Measurements from ENCODE around the gene SGSH.
"Not testable (repeated sequence)": the region's sequence is repeated elsewhere in the genome, so short reads cannot be mapped to it uniquely, and the experiment has no call there.

Gene SGSH

DNA sequence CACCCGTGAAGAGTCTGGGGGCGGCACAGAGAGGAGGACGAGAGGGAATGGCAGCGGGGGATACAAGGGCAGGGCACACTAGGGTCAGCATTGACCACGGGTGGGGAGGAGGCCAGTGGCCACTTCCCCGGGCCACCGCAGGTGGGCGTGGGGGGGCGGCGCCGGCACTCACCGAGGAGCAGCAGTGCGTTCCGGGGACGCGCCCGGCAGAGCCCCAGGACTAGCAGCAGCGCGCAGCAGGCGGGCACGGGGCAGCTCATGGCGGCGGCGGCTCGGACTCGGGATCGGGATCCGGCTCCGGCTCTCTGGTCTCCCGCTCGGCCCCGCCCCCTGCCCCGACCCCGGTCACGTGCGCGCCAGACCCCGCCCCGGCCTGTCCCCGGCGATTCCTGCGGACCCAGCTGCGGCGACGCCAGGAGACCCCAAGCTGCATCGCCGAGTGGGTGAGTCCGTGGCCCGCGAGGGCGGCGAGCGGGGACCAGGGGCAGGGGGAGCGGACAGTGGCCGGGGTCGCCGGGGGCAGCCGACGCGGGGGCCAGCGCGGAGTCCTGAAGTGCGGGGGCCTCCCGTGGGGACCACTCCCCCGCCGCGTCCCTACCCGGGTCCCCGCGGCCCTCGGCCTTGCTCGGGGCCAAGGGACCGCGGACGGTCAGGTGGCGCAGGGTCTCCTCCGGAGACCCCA lies at the start of gene SGSH, which contains the start of gene SLC26A11:
Gene SGSH (minus strand): TSS at position 280 of the 682 bp plus-strand sequence. CDS start 20 bp downstream, at position 260.
Gene SLC26A11 (plus strand): TSS at position 374 of the 682 bp plus-strand sequence. CDS start 1,134 bp downstream, outside the sequence.
- DNase-seq: peak; percentile 31 to 46 (median 40)

DNA sequence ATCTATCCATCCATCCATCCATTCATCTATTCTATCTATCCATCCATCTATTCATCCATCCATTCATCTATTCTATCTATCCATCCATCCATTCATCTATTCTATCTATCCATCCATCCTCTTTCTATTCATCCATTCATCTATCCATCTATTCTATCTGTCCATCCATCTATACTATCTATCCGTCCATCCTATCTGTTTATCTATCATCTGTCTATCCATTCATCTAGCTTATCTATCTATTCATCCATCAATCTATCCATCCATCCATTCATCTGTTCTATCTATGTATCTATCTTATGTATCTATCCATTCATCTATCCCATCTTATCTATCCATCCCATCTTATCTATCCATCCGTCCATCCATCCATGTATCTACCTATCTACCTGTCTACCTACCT lies 49.3 kb upstream of the SGSH start:
- no peak for DNase-seq

- no peak for DNase-seq
These were observed 48.3 kb upstream of the SGSH start for GRCh38 chr17:80268427-80268826.

GRCh38 chr17:80267391-80267790 lies 47.3 kb upstream of the SGSH start:
- no peak for DNase-seq

GRCh38 chr17:80265205-80266068 lies 45.3 kb upstream of the SGSH start:
- DNase-seq: peak in 3 of 4 experiments; percentile 30 to 35 (median 30)

DNA sequence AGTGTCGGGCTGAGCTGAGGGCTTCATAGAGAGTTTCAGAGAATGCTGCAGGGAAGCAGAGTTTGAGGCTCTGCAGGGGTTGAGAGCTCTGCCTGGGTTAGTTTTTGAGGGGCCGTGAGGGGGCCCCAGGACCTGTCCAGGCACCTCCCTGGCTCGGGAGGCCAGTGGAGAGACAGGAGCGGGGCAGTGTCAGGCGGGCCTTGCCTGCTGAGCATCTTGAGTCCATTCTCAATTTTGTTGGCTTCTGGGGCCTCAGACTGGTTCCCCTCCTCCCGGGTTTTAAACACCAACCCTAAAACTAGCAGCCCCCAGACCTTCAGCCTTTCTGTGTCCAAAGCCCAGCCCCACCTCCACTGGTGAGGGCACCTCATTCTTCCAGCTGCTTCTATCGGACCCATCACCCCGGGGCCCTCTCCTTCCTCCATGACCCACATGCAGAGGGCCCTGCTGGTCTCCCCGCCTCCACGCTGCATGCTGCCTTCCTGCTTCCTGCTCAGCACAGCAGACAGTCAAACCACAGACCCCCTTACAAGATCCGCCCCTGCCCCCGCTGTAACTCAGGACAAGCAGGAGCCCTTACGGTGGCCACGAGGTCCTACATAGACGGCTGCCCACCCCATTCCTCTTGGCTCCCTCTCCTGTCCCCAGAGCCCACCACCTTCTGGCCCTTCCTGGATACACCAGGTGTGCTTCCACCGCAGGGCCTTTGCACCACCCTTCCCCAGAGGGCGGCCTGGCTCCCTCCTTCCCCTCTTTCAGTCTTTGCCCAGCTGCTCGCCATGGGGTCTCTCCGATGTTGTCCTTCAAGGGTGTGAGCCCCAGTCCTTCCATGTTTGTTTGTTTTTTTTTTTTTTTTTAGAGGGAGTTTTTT lies 44.3 kb upstream of the SGSH start:
- peak in 3 of 4 experiments; percentile 27 to 36 (median 34) for DNase-seq

DNA sequence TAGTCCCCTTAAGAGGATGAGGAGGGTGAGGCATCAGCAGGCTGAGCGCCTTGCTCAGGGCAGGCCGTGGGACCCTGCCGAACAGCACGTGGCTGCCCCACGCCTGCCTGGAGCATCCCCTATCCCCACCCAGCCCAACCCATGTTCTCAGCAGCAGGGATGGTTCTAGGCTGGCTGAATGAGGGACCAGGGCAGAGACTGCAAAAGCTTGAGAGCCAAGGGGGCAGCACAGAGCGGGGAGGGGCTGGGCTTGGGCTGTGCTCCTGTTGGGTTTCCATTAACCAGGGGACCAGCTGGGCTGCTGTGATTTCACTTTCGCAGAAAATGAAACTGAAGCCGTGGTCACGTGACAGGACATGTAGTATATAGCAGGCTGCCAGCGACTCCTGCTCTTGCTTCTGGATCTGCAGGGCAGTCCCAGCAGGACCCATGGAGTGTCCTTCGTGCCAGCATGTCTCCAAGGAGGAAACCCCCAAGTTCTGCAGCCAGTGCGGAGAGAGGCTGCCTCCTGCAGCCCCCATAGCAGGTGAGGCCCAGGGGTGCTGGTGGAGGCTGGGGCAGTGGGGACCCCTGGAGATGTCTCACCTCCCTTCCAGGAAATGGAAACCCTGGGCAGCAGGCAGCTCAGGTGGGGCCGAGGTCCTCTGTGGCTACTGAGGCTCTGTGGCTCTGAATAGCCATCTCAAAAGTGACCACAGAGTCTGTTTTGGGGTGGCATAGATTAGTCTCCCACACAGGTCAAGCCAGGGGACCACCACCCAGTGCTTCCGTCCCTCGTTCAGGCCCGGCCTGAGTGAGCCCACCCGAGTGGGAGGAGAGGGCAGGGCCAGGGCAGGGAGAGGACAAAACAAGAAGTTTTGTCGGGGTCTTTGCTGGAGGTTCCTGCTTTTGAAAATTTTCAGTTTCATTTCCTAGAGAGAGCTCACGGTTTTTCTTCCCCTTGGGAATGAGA lies 43.4 kb upstream of the SGSH start:
- DNase-seq: peak; percentile 71 to 77 (median 74)

GRCh38 chr17:80262775-80263244 lies 42.7 kb upstream of the SGSH start:
- no peak for DNase-seq

- DNase-seq: no peak
These were observed 42.2 kb upstream of the SGSH start for GRCh38 chr17:80262291-80262690.

DNA sequence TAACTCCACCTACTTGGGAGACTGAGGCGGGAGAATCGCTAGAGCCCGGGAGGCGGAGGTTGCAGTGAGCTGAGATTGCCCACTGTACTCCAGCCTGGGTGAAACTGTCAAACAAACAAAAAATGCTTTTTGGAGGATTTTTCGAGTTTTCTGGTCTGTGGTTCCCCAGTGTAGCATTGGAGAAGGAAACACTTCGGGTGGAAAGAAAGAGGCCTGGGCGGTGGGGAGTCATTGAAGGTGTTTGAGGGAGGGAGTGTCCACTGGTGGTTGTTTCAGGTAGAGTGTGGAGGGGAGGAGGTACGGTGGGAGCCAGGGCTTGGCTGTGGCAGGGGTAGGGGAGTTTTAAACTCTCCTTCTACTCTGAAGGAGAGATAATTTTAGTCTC lies 41.8 kb upstream of the SGSH start:
- no peak for DNase-seq

DNA sequence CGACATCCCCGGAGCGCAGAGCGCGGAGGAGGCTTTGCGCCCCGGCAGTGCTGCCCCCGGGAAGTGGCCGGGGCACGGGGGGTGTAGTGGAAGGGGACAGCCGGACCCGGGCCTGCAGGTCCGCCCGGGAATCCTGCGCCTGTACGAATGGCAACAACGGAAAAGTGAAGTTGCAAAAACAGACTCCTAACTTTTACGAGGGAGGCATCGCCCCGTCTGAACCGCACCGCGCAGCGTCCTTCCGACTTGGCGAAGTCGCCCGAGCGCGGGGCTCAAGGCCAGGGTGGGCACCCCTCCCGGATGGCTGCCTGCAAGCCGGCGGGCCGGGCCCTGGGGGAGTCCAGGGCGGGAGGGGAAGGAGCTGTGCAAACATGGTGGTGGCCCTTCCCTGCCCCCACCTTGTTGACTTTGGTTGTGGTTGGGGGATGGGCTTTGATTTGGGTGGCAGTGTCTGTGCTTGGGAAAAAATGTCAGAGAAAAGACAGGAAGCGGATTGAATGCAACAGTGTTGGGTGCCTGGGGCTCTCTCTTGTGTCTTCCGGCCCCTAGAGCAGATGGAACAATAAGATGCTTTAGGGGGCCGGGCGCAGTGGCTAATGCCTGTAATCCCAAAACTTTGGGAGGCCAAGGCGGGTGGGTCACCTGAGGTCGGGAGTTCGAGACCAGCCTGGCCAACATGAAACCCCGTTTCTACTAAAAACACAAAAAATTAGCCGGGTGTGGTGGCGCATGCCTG lies 41.2 kb upstream of the SGSH start:
- DNase-seq: peak in 3 of 4 experiments; percentile 15 to 52 (median 51)

GRCh38 chr17:80260791-80261158 lies 40.6 kb upstream of the SGSH start, which contains the start of gene RNF213:
RNF213 (plus strand) TSS chr17:80260852; CDS start chr17:80263682, 2,830 bp downstream.
- DNase-seq: peak; percentile 27 to 53 (median 34)

DNA sequence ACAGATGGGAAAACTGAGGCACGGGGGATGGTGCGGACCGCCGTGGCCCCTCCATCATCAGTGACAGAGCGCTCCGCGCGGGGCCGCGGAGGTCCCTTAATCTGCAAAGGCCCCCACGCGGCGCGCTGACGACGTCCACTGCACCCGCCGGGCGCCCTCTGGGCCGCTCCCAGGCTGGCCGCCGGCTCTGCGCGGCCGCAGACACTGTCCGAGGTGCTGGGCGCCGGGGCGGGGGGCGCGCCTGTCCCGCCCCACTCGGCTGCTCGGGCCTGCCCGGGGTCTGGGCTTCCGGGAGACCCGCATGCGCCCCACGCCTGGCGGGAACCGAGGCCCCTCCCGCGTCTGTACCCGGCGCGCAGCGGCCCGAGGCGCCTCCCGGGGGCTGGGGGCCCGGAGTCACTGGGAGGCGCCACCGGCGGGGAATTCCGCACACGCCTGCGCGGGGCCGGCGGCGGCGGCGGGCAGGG lies 40.0 kb upstream of the SGSH start:
- DNase-seq: peak; percentile 46 to 63 (median 58)

DNA sequence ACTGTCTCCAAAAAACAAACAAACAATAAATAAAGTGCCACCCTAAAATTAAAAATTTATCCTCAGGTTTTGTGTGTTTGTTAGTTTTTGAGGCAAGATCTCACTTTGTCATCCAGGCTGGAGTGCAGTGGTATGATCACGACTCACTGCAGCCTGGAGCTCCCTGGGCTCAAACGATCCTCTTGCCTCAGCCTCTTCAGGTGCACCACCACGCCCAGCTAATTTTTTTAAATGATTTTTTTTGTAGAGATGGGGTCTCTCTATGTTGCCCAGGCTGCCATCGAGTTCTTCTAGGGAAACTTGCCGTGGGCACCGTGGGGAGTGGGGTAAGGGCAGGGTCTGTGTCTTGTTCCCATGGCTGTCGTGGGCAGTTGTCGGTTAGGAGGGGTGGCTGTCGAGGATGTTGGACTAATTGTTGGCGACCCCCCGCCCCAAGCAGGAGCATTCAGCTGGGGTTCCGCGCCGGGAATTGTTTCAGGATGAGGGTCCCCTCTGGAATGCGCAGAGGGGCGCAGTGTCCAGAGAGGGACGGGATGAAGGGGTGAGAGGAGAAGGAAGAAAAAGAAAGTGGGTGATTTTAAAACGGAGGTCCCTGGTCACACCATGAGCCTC lies 39.4 kb upstream of the SGSH start:
- DNase-seq: no peak

DNA sequence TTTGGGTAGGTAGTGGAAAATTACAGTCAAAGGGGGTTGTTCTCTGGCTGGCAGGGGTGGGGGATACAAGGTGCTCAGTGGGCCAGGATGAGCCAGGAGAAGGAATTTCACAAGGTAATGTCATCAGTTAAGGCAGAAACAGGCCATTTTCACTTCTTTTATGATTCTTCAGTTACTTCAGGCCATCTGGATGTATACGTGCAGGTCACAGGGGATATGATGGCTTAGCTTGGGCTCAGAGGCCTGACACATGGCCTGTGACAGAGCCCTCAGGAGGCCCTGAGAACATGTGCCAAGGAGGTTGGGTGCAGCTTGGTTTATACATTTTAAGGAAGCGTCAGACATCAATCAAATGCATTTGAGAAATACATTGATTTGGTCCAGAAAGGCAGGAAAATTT lies 38.2 kb upstream of the SGSH start:
- not testable (repeated sequence) for DNase-seq

DNA sequence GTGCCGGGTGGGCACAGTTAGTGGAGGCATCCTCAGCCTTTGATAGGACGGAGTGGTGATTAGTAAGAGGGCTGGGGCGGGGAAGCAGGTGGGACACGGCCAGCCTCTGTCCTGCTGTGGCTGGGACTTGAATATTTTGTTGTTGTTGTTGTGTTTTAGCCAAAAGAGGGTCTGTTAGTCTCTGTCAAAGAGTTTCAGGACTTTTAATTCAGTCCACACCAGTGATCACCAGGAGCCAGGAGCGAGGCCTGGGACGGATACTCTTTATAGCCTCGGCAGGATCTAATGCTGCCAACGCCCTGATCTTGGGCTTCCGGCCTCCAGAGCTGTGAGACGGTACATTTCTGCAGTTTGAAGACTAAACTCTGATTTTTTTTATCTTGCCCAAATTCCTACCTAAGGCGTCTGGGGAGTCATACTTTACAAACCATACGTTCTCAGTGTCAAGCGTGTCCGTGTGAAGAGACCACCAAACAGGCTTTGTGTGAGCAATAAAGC lies 37.6 kb upstream of the SGSH start:
- DNase-seq: no peak

DNA sequence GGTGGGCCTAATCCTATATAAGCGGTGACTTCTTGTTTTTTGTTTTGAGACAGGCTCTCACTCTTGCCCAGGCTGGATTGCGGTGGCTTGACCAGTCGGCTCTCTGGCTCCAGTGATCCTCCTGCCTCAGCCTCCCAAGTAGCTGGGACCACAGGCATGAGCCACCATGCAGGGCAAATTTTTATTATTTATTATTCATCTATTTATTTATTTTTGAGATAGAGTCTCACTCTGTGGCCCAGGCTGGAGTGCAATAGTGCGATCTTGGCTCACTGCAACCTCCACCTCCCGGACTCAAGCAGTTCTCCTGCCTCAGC lies 35.9 kb upstream of the SGSH start:
- DNase-seq: no peak

DNA sequence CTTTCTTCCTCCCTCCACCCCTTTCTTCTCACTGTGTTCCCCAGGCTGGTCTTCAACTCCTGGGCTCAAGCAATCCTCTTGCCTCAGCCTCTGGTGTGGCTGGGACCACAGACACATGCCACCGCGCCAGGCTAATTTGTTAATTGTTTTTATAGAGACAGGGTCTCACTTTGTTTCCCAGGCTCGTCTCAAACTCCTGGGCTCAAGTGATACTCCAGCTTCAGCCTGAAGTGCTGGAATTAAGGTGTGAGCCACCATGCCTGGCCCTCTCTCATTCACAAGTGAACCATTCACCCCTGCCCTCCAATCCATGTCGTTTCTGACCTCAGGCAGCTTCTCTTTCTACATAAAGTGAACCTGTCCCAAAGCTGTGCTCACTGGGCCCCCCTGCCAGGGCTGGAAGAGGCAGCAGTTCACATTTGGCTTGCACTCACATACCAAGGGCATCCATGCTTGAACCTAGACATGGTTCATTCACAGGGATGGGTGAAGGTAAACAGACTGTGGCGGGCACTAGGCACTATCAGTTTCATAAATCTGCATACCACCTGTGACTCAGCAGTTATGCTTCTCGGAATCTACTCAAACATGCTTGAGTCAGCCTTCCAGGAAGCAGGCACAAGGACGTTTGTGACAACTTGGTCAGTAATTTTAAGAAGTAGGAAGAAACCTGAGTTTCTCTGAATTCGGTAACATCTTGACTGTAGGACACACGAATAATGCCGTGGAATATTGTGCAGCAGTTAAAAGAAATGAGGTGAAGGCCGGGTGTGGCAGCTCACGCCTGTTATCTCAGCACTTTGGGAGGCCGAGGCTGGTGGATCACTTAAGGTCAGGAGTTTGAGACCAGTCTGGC lies 34.5 kb upstream of the SGSH start:
- peak; percentile 35 to 53 (median 46) for DNase-seq

Data from activated CD4-positive, CD25-positive, alpha-beta regulatory T cell (primary cell).